GM19372 (cell line): ENCODE data around the gene KCNE5.
"Not testable (repeated sequence)": the region's sequence is repeated elsewhere in the genome, so short reads cannot be mapped to it uniquely, and the experiment has no call there.

Source experiments
- ATAC-seq: cut with Tn5 transposase; IDR thresholded peaks from one replicate; pipeline ENCODE4 v1.9.1; 2021; ENCODE audit warnings: mild to moderate bottlenecking, low read depth, moderate library complexity; ENCODE audit not compliant: unreplicated experiment

KCNE5 gene

GRCh38 chrX:109619771-109620170 lies 5.2 kb downstream of the KCNE5 start:
- peak; percentile 90 for ATAC-seq

- no peak for ATAC-seq
Measured at GRCh38 chrX:109614951-109615350, 10.0 kb downstream of the KCNE5 start.

- no peak for ATAC-seq
Measured at GRCh38 chrX:109601486-109601885, 23.5 kb downstream of the KCNE5 start.

DNA sequence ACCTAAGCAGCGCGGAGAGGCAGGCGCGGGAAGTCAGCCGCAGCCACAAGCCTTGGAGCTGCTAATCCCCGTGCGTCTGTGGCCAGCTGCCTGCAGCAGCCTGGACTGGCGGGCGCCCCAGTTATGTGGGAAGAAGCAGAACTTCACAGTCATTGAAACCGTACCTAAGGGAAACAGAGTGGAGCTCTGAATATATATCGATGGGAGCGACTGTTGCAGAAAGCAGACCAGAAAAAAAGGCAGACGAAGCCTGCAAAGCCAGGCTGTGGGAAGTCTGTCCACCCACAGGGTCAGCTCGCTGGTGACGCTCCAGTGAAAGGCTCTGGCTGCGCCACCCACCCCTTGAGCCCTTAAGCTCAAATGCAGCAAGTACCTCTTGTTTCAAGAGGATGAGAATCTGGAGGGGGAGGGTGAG lies 24.7 kb downstream of the KCNE5 start:
- ATAC-seq: no peak

- ATAC-seq: no peak
Measured at GRCh38 chrX:109596015-109596414, 29.0 kb downstream of the KCNE5 start.

- ATAC-seq: no peak
Measured at GRCh38 chrX:109590176-109590575, 34.8 kb downstream of the KCNE5 start.

DNA sequence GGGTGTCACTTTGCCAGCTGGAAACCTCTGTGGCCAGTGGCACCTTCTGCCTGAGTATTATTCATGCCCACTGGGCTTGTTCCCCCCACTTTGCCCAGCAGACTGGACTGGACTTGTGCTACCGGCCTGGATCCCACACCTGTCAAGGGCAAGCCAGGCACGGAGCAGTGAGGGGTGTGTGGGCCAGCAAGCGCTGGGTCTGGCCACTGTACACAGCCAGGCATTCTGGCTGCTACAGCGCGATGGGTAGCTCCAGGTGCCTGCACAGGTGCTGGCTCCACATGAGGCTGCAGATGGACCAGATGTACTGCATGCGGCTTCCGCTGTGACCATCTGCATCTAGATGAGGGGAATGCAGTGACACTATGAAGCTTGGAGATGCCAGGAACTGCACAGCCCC lies 39.5 kb downstream of the KCNE5 start:
- ATAC-seq: no peak

DNA sequence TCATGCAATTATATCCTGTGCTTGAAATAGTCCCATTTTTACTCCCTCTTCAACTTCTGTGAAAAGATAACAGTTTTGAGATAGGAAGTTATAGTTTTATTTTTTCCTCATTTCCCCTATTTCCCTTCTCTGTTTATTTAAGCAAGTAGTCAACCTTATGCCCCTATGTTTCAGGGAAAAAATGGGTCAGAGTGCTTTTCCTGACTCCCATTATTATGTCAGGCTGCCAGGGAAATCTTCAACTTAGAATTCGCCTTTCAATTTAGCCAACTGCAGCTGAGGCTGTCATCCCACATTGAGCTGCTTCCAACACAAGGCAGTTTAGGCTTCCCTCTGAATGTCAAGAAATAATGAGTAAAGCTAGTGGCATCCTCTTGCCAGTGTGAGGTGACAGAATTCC lies 46.1 kb downstream of the KCNE5 start:
- no peak for ATAC-seq

DNA sequence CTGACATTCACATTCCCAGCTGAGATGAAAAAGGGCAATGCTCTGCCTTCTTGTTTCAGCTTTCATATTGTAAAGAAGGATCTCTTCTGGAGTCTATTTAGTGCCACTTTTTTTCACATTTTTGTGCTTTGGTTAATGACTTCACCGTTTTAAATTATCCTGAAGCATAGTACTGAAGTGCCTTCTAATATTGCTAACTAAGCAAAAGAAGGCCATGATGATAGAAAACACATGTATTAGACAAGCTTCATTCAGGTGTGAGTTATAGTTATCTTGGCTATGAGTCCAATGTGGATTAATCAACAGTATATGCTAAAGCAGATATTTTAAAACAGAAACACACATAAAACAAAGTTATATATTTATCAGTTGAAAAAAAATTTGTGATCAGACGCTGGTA lies 47.9 kb downstream of the KCNE5 start:
- ATAC-seq: no peak

DNA sequence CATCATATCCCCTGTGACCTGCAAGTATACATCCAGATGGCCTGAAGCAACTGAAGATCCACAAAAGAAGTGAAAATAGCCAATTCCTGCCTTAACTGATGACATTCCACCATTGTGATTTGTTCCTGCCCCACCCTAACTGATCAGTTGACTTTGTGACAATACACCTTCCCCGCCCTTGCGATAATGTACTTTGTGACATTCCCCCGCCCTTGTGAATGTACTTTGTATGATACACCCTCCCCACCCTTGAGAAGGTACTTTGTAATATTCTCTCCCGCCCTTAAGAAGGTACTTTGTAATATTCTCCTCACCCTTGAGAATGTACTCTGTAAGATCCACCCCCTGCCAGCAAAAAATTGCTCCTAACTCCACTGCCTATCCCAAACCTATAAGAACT lies 48.9 kb downstream of the KCNE5 start:
- ATAC-seq: not testable (repeated sequence)
